Stomach (tissue), 4 donors: ENCODE results near the gene ARMC3.

Experiments
- POLR2A ChIP-seq, 4 donors: fragments of 450-650 bp; IDR thresholded peaks; one replicate each; pipeline ENCODE4 v1.6.1; 2016; ENCODE audit warnings: antibody characterized with exemption in 4 of 4, control low read depth in 2 of 4, mild to moderate bottlenecking in 1 of 4, moderate library complexity in 1 of 4
- TF ChIP-seq, protein P1 (sequence below), 7 experiments: fragments of 450-650 bp in 4 of 7; fragments of 200-600 bp in 3 of 7; sonication (generic) in 3 of 7; IDR thresholded peaks; one replicate each; pipeline ENCODE4 v1.5.1; 2016 to 2019; ENCODE audit warnings: antibody characterized with exemption in 7 of 7, control low read depth in 2 of 7, mild to moderate bottlenecking in 1 of 7

DNA sequence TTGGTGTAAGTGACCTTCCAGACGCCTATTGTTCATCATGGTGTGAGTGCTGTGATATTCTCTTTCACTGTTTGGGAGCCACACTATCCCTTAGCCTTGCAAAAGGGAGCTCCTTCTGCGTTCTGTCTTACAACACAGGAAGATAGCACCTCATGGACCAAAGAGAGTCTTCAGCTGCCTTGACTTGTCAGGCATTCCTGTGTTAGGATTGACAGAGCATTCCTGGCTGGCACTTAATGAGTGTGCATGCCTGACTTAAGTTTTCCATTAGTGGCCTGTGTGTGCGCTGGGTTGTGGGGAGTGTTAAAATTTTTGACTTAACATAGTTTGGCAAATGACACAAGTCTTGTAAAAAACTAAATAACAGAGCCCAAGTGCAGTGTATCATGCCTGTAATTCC, 145.7 kb downstream of the ARMC3 start:
- TF ChIP-seq, protein P1, sequence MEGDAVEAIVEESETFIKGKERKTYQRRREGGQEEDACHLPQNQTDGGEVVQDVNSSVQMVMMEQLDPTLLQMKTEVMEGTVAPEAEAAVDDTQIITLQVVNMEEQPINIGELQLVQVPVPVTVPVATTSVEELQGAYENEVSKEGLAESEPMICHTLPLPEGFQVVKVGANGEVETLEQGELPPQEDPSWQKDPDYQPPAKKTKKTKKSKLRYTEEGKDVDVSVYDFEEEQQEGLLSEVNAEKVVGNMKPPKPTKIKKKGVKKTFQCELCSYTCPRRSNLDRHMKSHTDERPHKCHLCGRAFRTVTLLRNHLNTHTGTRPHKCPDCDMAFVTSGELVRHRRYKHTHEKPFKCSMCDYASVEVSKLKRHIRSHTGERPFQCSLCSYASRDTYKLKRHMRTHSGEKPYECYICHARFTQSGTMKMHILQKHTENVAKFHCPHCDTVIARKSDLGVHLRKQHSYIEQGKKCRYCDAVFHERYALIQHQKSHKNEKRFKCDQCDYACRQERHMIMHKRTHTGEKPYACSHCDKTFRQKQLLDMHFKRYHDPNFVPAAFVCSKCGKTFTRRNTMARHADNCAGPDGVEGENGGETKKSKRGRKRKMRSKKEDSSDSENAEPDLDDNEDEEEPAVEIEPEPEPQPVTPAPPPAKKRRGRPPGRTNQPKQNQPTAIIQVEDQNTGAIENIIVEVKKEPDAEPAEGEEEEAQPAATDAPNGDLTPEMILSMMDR (IDR thresholded peaks at IDR 0.05) = no peak
- TF ChIP-seq POLR2A (IDR thresholded peaks at IDR 0.05) = no peak
